HG02970 (cell line): ENCODE measurements around the gene CD68.
"Not testable (repeated sequence)": the region's sequence is repeated elsewhere in the genome, so short reads cannot be mapped to it uniquely, and the experiment has no call there.

ENCODE experiments used
- ATAC-seq: cut with Tn5 transposase; IDR thresholded peaks from one replicate; pipeline ENCODE4 v1.9.1; 2021; ENCODE audit warnings: mild to moderate bottlenecking, moderate library complexity, moderate number of reproducible peaks; ENCODE audit not compliant: unreplicated experiment, low FRiP score

The CD68 gene

GRCh38 chr17:7606280-7606679 lies 26.8 kb downstream of the CD68 start:
- no peak for ATAC-seq

- ATAC-seq, result no peak
These were observed 31.2 kb downstream of the CD68 start for GRCh38 chr17:7610641-7611040.

- no peak for ATAC-seq
These were observed 32.3 kb downstream of the CD68 start for GRCh38 chr17:7611635-7612293.

GRCh38 chr17:7612294-7612640 lies 32.8 kb downstream of the CD68 start:
- no peak for ATAC-seq

GRCh38 chr17:7613769-7614424 lies 34.5 kb downstream of the CD68 start:
- no peak for ATAC-seq

GRCh38 chr17:7614425-7615264 lies 35.2 kb downstream of the CD68 start, which contains the start of gene FXR2:
TSS of gene FXR2 (minus strand) at chr17:7614897. CDS start at chr17:7614532, 365 bp downstream.
- peak; percentile 92 for ATAC-seq

GRCh38 chr17:7615265-7615747 lies 35.9 kb downstream of the CD68 start:
- no peak for ATAC-seq

GRCh38 chr17:7618608-7619007 lies 39.2 kb downstream of the CD68 start:
- ATAC-seq, result no peak

GRCh38 chr17:7620835-7621234 lies 41.4 kb downstream of the CD68 start:
- no peak for ATAC-seq

- no peak for ATAC-seq
These were observed 44.2 kb downstream of the CD68 start for GRCh38 chr17:7623661-7624060.

- not testable (repeated sequence) for ATAC-seq
These were observed 46.3 kb downstream of the CD68 start for GRCh38 chr17:7625749-7626148.

- ATAC-seq, result no peak
These were observed 46.9 kb downstream of the CD68 start for GRCh38 chr17:7626307-7626706.

GRCh38 chr17:7626956-7627249 lies 47.5 kb downstream of the CD68 start:
- ATAC-seq, result no peak

GRCh38 chr17:7627250-7628121 lies 48.0 kb downstream of the CD68 start, which contains the start of gene SAT2:
TSS of gene SAT2 (minus strand) at chr17:7627821. CDS start at chr17:7627635, 186 bp downstream.
- peak; percentile 67 for ATAC-seq

GRCh38 chr17:7629939-7630571 lies 50.6 kb downstream of the CD68 start, which contains the start of gene SHBG:
TSS of gene SHBG (plus strand) at chr17:7630135. CDS start at chr17:7630173, 38 bp downstream.
- no peak for ATAC-seq
